ENCODE measurements around the gene LYL1. TPM values are rescaled to one million over a fixed set of nuclear protein-coding genes. Genes with fewer than 3 reads are reported as not detected.

The LYL1 gene
- total and polyA plus RNA-seq, 2 of the 13 experiments (the other 11 are each of a cell fraction or from before 2014, with no cell fraction given), result 0.75 to 0.92 TPM

GRCh38 chr19:13051557-13052165 is 51.0 kb downstream of the LYL1 start (continued):
- TF ChIP-seq GRHL1 (CRISPR knock-in tag; conservative IDR thresholded peaks at IDR 0.05), result no peak
- TF ChIP-seq ZBTB20 (CRISPR knock-in tag; IDR thresholded peaks at IDR 0.05; ENCODE audit: borderline replicate concordance, low read depth), result 0 out of 2 replicates have a peak, but pooled peaks have one; percentile 34
- TF ChIP-seq MAZ (IDR thresholded peaks at IDR 0.05; ENCODE audit: borderline replicate concordance, low read depth, low read length), result no peak
- peak; percentile 64; the same call in 1 of the 2 replicates for TF ChIP-seq MAZ (CRISPR knock-in tag; IDR thresholded peaks at IDR 0.05; ENCODE audit: low read depth)
- no peak for TF ChIP-seq FOXM1 (CRISPR knock-in tag; IDR thresholded peaks at IDR 0.05)
- peak; percentile 74; the same call in 1 of the 2 replicates for TF ChIP-seq ZNF24 (IDR thresholded peaks at IDR 0.05)
- peak; percentile 19 for TF ChIP-seq XRCC5 (optimal IDR thresholded peaks at IDR 0.05; ENCODE audit: low read length)
- no peak for TF ChIP-seq ZNF629 (CRISPR knock-in tag; conservative IDR thresholded peaks at IDR 0.05)
- TF ChIP-seq SP1 (IDR thresholded peaks at IDR 0.05), result no peak
- TF ChIP-seq SP1 (CRISPR knock-in tag; IDR thresholded peaks at IDR 0.05), result no peak; the same call in 1 of the 2 replicates
- no peak for TF ChIP-seq GLMP (CRISPR knock-in tag; IDR thresholded peaks at IDR 0.05; ENCODE audit: borderline replicate concordance)
- no peak for TF ChIP-seq ZBTB3 (CRISPR knock-in tag; IDR thresholded peaks at IDR 0.05; ENCODE audit: borderline replicate concordance, low read depth)
- no peak for TF ChIP-seq MLLT10 (CRISPR knock-in tag; IDR thresholded peaks at IDR 0.05)
- no peak for TF ChIP-seq NRL (CRISPR knock-in tag; IDR thresholded peaks at IDR 0.05; ENCODE audit: borderline replicate concordance)
- TF ChIP-seq GTF3A (CRISPR knock-in tag; conservative IDR thresholded peaks at IDR 0.05), result no peak
- no peak for TF ChIP-seq ZNF354B (CRISPR knock-in tag; IDR thresholded peaks at IDR 0.05)
- TF ChIP-seq ELF1 (CRISPR knock-in tag; IDR thresholded peaks at IDR 0.05), result no peak
- TF ChIP-seq MBNL3 (CRISPR knock-in tag; conservative IDR thresholded peaks at IDR 0.05), result no peak
- no peak for TF ChIP-seq ZNF17 (CRISPR knock-in tag; IDR thresholded peaks at IDR 0.05)
- no peak for TF ChIP-seq ZNF337 (CRISPR knock-in tag; IDR thresholded peaks at IDR 0.05; ENCODE audit: borderline replicate concordance, low read depth)
- no peak for TF ChIP-seq SIN3A (IDR thresholded peaks at IDR 0.05; ENCODE audit: borderline replicate concordance, low read depth, low read length)
- TF ChIP-seq PCBP2 (optimal IDR thresholded peaks at IDR 0.05; ENCODE audit: low read depth, low read length, poor library complexity, severe bottlenecking), result no peak
- peak; percentile 83; the same call in 1 of the 2 replicates for TF ChIP-seq ARNTL (CRISPR knock-in tag; IDR thresholded peaks at IDR 0.05)
- peak; percentile 80 for TF ChIP-seq NCOA2 (CRISPR knock-in tag; IDR thresholded peaks at IDR 0.05)
- no peak for TF ChIP-seq ZUFSP (CRISPR knock-in tag; IDR thresholded peaks at IDR 0.05; ENCODE audit: borderline replicate concordance)
- no peak for TF ChIP-seq SKI (IDR thresholded peaks at IDR 0.05; ENCODE audit: partially characterized antibody)
- TF ChIP-seq SP140L (CRISPR knock-in tag; IDR thresholded peaks at IDR 0.05; ENCODE audit: borderline replicate concordance), result no peak
- peak; percentile 46; the same call in 1 of the 2 replicates for TF ChIP-seq ZNF605 (CRISPR knock-in tag; IDR thresholded peaks at IDR 0.05)
- no peak for TF ChIP-seq DNMT1 (CRISPR knock-in tag; IDR thresholded peaks at IDR 0.05)
